Suprapubic skin (tissue), 3 donors: ENCODE measurements around the gene GASK1A.

Experiments used
- CTCF ChIP-seq, 2 donors: fragments of 200-600 bp in 1 of 2; fragments of 450-650 bp in 1 of 2; sonication (generic) in 1 of 2; IDR thresholded peaks; one replicate each; pipeline ENCODE4 v1.5.1; 2016 to 2019; ENCODE audit warnings: antibody characterized with exemption in 2 of 2, mild to moderate bottlenecking in 1 of 2, moderate library complexity in 1 of 2
- POLR2AphosphoS5 ChIP-seq, 3 donors: sonication (generic); formaldehyde crosslinking; IDR thresholded peaks; one replicate each; pipeline ENCODE4 v1.6.1; 2017; ENCODE audit warnings: antibody characterized with exemption in 3 of 3

- TF ChIP-seq CTCF (IDR thresholded peaks at IDR 0.05) (no peak), POLR2AphosphoS5 (IDR thresholded peaks at IDR 0.05) (no peak)
Observed at GRCh38 chr3:43074901-43075689, 96.0 kb downstream of the GASK1A start.
